ENCODE data around the gene B3GNT7. TPM values are rescaled to one million over a fixed set of nuclear protein-coding genes. Genes with fewer than 3 reads are reported as not detected.

Gene B3GNT7
- total and polyA plus RNA-seq, 12 donors, result 2.2 to 71.6 (median 47.7) TPM

DNA sequence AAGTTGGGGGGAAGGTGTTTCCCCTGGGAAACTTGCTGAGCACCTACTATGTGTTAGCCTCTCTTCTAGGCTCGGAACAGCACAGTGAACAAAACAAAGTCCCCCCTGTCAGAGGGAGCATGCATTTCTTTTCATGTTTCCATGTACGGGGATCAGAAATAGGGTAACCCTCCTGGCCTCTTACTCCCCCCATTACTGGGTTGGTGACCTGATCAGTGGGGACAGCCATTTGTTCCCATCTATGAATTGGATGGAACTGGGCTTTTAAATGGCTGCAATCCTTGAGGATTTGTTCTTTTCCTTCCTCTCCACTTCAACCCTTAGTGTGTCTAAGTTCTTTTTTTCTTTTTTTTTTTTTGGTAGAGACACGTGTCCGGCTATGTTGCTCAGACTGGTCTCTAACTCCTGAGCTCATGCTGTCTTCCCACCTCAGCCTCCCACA is 55.1 kb downstream of the B3GNT7 start:
- no peaks in the 10 kb centered on the region for H3K27me3 ChIP-seq
- DNase-seq, result no peak
- intact Hi-C loops (cut with DNase I), result loop anchor here in 1 of 2 donors (5.0 kb wide), 1 partner anchor 223 kb away; no protein-coding TSS in a partner anchor
- TF ChIP-seq POLR2A (IDR thresholded peaks at IDR 0.05), result no peak
- TF ChIP-seq, protein P1, sequence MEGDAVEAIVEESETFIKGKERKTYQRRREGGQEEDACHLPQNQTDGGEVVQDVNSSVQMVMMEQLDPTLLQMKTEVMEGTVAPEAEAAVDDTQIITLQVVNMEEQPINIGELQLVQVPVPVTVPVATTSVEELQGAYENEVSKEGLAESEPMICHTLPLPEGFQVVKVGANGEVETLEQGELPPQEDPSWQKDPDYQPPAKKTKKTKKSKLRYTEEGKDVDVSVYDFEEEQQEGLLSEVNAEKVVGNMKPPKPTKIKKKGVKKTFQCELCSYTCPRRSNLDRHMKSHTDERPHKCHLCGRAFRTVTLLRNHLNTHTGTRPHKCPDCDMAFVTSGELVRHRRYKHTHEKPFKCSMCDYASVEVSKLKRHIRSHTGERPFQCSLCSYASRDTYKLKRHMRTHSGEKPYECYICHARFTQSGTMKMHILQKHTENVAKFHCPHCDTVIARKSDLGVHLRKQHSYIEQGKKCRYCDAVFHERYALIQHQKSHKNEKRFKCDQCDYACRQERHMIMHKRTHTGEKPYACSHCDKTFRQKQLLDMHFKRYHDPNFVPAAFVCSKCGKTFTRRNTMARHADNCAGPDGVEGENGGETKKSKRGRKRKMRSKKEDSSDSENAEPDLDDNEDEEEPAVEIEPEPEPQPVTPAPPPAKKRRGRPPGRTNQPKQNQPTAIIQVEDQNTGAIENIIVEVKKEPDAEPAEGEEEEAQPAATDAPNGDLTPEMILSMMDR (IDR thresholded peaks at IDR 0.05), result no peak
- 79 to 92% (median 86%) methylated on average over 4 of the region's 4 CpGs for WGBS, 4 donors
- no peaks in the 10 kb centered on the region for H3K9me3 ChIP-seq (replicated peaks in 1 of 3)
- no peaks in the 10 kb centered on the region for H3K4me1 ChIP-seq (replicated peaks in 1 of 2)
- H3K4me3 ChIP-seq, result no peak overlapping the region
- H3K36me3 ChIP-seq (replicated peaks in 1 of 2), result peaks cover 0 to 29% of the 10 kb centered on the region in 2 donors
- H3K27ac ChIP-seq, result no peak overlapping the region

Small RNA genes within 50 kb of the gene (microRNA-seq; reads per million reads assigned to microRNA genes)
- 0 reads per million in 3 donors for gene MIR4777

Small RNA genes within 50 kb of the gene (small RNA-seq; reads per million reads assigned to genes)
- gene MIR4777, result 0 reads per million in 2 donors

Other genes starting within 250 kb of the B3GNT7 start
- 100 to 1,000 TPM in 1 of 9 donors, 10 to 100 TPM in 8; 22.5 to 109 (median 59.0) TPM for gene ARMC9, start 197.1 kb upstream of the B3GNT7 start, total RNA-seq
- gene ARMC9, start 197.1 kb upstream of the B3GNT7 start, polyA plus RNA-seq, result 10 to 100 TPM; 22.0 to 61.9 (median 49.3) TPM
- 100 to 1,000 TPM in 6 of 9 donors, 10 to 100 TPM in 3; 70.6 to 606 (median 160) TPM for gene NCL, start 68.8 kb downstream of the B3GNT7 start, total RNA-seq
- 1,000 to 10,000 TPM in 1 of 3 donors, 100 to 1,000 TPM in 2; 121 to 1,227 (median 208) TPM for gene NCL, start 68.8 kb downstream of the B3GNT7 start, polyA plus RNA-seq
- gene NMUR1, start 134.7 kb downstream of the B3GNT7 start, total RNA-seq, result 1 to 10 TPM in 5 of 9 donors, under 1 TPM in 4; 0.32 to 3.2 (median 1.5) TPM
- gene NMUR1, start 134.7 kb downstream of the B3GNT7 start, polyA plus RNA-seq, result 1 to 10 TPM in 2 of 3 donors, under 1 TPM in 1; 0.40 to 1.3 (median 1.2) TPM
- gene TEX44, start 197.2 kb downstream of the B3GNT7 start, total RNA-seq, result not detected
- not detected for gene TEX44, start 197.2 kb downstream of the B3GNT7 start, polyA plus RNA-seq